ENCODE measurements around the gene HSD3B7. TPM values are rescaled to one million over a fixed set of nuclear protein-coding genes. Genes with fewer than 3 reads are reported as not detected.

Gene HSD3B7
- total and polyA plus RNA-seq, 2 of the 8 experiments (the other 6 are each of a cell fraction or from before 2014, with no cell fraction given): 2.9 to 6.6 TPM

DNA sequence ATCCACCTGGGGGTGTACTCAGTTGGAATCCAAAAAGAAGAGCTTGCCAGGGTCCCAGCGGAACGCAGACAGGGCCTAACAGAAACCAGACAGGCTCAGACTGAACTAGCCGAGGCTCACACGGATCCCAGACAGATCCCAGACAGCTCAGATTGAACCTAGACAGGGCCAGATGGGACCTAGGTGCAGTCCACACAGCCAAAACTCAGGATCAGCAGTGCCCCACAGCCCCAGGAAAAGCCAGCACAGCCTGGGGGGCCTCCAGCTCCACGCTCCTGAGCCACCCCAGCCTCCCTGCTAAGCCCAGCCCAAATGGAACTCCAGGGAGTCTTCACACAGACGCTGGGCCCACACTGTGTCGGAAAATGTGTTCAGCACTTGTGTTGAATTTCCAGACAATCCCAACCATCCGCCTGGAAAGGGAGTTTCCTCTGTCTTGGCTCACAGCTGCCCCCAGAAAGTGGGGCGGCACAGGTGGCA lies 17.9 kb downstream of the HSD3B7 start (continued):
- TF ChIP-seq, protein P1, sequence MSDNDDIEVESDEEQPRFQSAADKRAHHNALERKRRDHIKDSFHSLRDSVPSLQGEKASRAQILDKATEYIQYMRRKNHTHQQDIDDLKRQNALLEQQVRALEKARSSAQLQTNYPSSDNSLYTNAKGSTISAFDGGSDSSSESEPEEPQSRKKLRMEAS (IDR thresholded peaks at IDR 0.05): no peak
- TF ChIP-seq CHD1 (IDR thresholded peaks at IDR 0.05; ENCODE audit: low read depth, low read length): no peak

All from H1 (cell line).